Osteoblast (primary cell): ENCODE measurements around the gene PRR5. TPM values are rescaled to one million over a fixed set of nuclear protein-coding genes. Genes with fewer than 3 reads are reported as not detected.

Source experiments
- DNase-seq: peaks from one replicate; pipeline ENCODE4 v3.0.0; 2011; ENCODE audit warnings: low spot score, mixed read lengths; ENCODE audit not compliant: insufficient read length; ENCODE audit errors: missing footprints
- H2AFZ ChIP-seq: 2 replicates; pipeline ENCODE4 v1.6.0; 2011; ENCODE audit warnings: mild to moderate bottlenecking, low read length
- H3K27ac ChIP-seq: 2 replicates; pipeline ENCODE4 v1.5.1; 2011; ENCODE audit warnings: mild to moderate bottlenecking, low read depth, low read length, moderate library complexity
- H3K27me3 ChIP-seq: 2 replicates; pipeline ENCODE4 v1.6.0; 2012; ENCODE audit warnings: mild to moderate bottlenecking, control low read depth, inconsistent platforms, low read length, moderate library complexity; ENCODE audit not compliant: insufficient read depth
- H3K36me3 ChIP-seq: 2 replicates; pipeline ENCODE4 v1.5.1; 2011; ENCODE audit warnings: mild to moderate bottlenecking, low read length, control low read depth, moderate library complexity; ENCODE audit not compliant: insufficient read depth
- H3K4me1 ChIP-seq: 2 replicates; pipeline ENCODE4 v1.5.1; 2011; ENCODE audit warnings: mild to moderate bottlenecking, low read length, control low read depth, moderate library complexity; ENCODE audit not compliant: insufficient read depth
- H3K4me2 ChIP-seq: 2 replicates; pipeline ENCODE4 v1.6.0; 2011; ENCODE audit warnings: mild to moderate bottlenecking, low read length; ENCODE audit not compliant: insufficient read depth
- H3K4me3 ChIP-seq: fragments of 200-600 bp; sonication (generic); 3 replicates; pipeline ENCODE4 v1.5.1; 2012; ENCODE audit warnings: mild to moderate bottlenecking, low read length, inconsistent platforms; ENCODE audit not compliant: insufficient read depth
- H3K79me2 ChIP-seq: 2 replicates; pipeline ENCODE4 v1.6.0; 2012; ENCODE audit warnings: mild to moderate bottlenecking, low read length, control low read depth, inconsistent platforms; ENCODE audit not compliant: insufficient read depth
- H3K9me3 ChIP-seq: 2 replicates; pipeline ENCODE4 v1.5.1; 2011; ENCODE audit warnings: low read depth, low read length, control low read depth
- H4K20me1 ChIP-seq: 2 replicates; pipeline ENCODE4 v1.6.0; 2012; ENCODE audit warnings: mild to moderate bottlenecking, low read length, control low read depth; ENCODE audit not compliant: insufficient read depth
- CTCF ChIP-seq: IDR thresholded peaks from 2 replicates; pipeline ENCODE4 v1.5.1; 2011; ENCODE audit warnings: mild to moderate bottlenecking, low read depth, low read length, moderate library complexity; ENCODE audit errors: extremely low read depth
- total RNA-seq: library from RNA; depleted of rRNA; stranded (reverse); fragments of >200 nt; gene quantifications from 2 replicates; pipeline ENCODE4 v1.2.3, GENCODE V29; 2012

The PRR5 gene
- total RNA-seq, 1 donor = 14.8 TPM

GRCh38 chr22:44684506-44685383, 17.3 kb upstream of the PRR5 start:
- TF ChIP-seq CTCF = peak; percentile 100
- no peaks in the 10 kb centered on the region for H3K79me2 ChIP-seq
- peak; percentile 99 for DNase-seq
- H3K4me3 ChIP-seq = no peak overlapping the region
- no peaks in the 10 kb centered on the region for H3K27me3 ChIP-seq
- no peaks in the 10 kb centered on the region for H3K36me3 ChIP-seq
- peak overlapping the region; percentile 30 for H3K27ac ChIP-seq
- H2AFZ ChIP-seq = peak overlapping the region; percentile 11
- no peaks in the 10 kb centered on the region for H4K20me1 ChIP-seq
- no peaks in the 10 kb centered on the region for H3K9me3 ChIP-seq
- H3K4me1 ChIP-seq = peaks cover 14% of the 10 kb centered on the region
- H3K4me2 ChIP-seq = peak overlapping the region; percentile 31

GRCh38 chr22:44685384-44686056, 16.5 kb upstream of the PRR5 start:
- H3K27ac ChIP-seq = peak overlapping the region; percentile 30
- H3K36me3 ChIP-seq = no peaks in the 10 kb centered on the region
- H3K27me3 ChIP-seq = no peaks in the 10 kb centered on the region
- TF ChIP-seq CTCF = no peak
- peaks cover 14% of the 10 kb centered on the region for H3K4me1 ChIP-seq
- no peaks in the 10 kb centered on the region for H3K79me2 ChIP-seq
- H3K9me3 ChIP-seq = no peaks in the 10 kb centered on the region
- no peaks in the 10 kb centered on the region for H4K20me1 ChIP-seq
- DNase-seq = peak; percentile 59
- H2AFZ ChIP-seq = peak overlapping the region; percentile 67
- H3K4me2 ChIP-seq = no peak overlapping the region
- no peak overlapping the region for H3K4me3 ChIP-seq

DNA sequence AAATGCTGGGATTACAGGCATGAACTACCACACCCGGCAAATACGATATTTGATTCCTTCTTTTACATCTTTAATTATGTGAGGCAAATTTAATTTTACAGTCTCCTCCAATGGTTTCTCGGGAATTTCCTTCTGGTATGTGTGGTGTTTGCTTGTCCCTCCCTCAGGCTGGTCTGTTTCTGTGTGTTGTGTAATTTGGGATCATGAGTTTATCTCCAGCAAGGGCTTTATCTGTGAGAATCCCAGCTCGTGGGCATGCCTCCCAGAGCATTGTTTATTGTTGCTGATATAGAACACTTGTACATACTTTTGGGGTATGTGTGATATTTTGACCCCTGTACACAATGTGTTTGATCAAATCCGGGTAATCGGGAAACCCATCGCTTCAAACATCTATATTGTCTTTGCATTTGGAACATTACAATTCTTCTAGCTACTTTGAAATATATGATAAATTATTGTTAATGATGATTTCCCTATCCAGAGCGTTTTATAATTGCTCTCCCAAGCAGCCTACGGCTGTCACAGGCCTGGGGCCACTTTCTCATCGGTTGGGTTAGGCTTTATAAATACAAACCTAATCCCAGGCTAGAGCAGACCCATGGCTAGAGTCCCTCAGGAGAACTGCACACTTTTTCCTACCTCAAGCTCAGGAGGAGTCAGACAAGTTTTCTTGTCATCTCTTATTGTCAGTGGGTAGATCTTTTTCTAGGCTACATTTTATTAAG, 15.0 kb upstream of the PRR5 start:
- Histone ChIP-seq H2AFZ (no peak overlapping the region), H3K4me1 (peaks cover 14% of the 10 kb centered on the region), H3K4me2 (no peak overlapping the region), H3K4me3 (no peak overlapping the region), H4K20me1 (no peaks in the 10 kb centered on the region), H3K79me2 (no peaks in the 10 kb centered on the region), H3K36me3 (no peaks in the 10 kb centered on the region), H3K27ac (no peak overlapping the region), H3K9me3 (no peaks in the 10 kb centered on the region), H3K27me3 (no peaks in the 10 kb centered on the region)
- no peak for TF ChIP-seq CTCF
- DNase-seq = peak; percentile 76
